ENCODE data around the gene PGA4. TPM values are rescaled to one million over a fixed set of nuclear protein-coding genes. Genes with fewer than 3 reads are reported as not detected.

The PGA4 gene
- total RNA-seq, 1 experiment from 2014 or later = not detected

DNA sequence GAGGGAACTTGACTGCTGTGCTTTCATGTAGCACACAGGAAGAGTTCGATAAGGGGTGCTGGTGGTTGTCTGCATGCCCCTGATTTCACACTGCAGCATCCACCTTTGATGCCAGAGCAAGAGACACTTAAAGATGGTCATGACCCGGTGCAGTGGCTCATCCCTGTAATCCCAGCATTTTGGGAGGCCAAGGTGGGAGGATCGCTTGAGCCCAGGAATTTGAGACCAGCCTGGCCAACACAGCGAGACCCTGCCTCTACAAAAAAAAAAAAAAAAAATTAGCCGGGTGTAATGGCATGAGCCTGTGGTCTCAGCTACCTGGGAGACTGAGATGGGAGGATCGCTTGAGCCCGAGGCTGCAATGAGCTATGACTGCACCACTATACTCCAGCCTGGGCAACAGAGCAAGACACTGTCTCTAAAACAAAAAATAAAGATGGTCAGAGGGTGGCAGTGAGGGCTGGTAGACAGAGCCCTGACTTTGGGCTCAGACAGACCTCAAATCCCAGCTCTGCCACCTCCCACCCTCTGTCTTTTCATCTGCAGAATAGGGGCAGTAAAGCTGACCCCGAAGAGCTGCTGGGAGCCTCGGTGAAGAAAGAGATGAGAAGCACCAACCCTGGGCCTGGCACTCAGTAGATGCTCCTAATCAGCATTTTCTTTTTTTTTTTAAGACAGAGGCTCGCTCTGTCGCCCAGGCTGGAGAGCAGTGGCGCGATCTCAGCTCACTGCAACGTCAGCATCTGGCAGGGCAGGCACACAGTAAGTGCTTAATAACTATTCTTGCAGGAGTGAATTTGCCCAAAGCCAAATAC is 55.2 kb downstream of the PGA4 start:
- TF ChIP-seq, protein P1, sequence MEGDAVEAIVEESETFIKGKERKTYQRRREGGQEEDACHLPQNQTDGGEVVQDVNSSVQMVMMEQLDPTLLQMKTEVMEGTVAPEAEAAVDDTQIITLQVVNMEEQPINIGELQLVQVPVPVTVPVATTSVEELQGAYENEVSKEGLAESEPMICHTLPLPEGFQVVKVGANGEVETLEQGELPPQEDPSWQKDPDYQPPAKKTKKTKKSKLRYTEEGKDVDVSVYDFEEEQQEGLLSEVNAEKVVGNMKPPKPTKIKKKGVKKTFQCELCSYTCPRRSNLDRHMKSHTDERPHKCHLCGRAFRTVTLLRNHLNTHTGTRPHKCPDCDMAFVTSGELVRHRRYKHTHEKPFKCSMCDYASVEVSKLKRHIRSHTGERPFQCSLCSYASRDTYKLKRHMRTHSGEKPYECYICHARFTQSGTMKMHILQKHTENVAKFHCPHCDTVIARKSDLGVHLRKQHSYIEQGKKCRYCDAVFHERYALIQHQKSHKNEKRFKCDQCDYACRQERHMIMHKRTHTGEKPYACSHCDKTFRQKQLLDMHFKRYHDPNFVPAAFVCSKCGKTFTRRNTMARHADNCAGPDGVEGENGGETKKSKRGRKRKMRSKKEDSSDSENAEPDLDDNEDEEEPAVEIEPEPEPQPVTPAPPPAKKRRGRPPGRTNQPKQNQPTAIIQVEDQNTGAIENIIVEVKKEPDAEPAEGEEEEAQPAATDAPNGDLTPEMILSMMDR (IDR thresholded peaks at IDR 0.05; ENCODE audit: unreplicated experiment) = no peak
- POLR2A ChIA-PET = interaction anchor here (0.6 kb wide), 1 partner anchor 14 kb away, joined by 3 read pairs; no protein-coding TSS in a partner anchor
- DNase-seq (ENCODE audit: unreplicated experiment) = no peak
- Mint-ChIP-seq H3K4me1 (ENCODE audit: insufficient read depth, unreplicated experiment) (peaks cover 12% of the 10 kb centered on the region), H3K9me3 (ENCODE audit: unreplicated experiment) (peaks cover 7% of the 10 kb centered on the region), H3K27ac (ENCODE audit: low read depth, unreplicated experiment) (no peak overlapping the region), H3K4me3 (ENCODE audit: unreplicated experiment) (no peak overlapping the region), H3K36me3 (ENCODE audit: insufficient read depth, unreplicated experiment) (peaks cover 5% of the 10 kb centered on the region), H3K27me3 (ENCODE audit: insufficient read depth, unreplicated experiment) (peaks cover under 1% of the 10 kb centered on the region)
- intact Hi-C loops (cut with micrococcal nuclease) = no loop called here
- no TSS peak for BruUV-seq (replicated peaks)
- CTCF ChIA-PET = interaction anchor here (0.6 to 1.8 kb wide), 4 partner anchors 18 to 386 kb away, joined by 3 to 8 read pairs (median 3); no protein-coding TSS in a partner anchor

DNA sequence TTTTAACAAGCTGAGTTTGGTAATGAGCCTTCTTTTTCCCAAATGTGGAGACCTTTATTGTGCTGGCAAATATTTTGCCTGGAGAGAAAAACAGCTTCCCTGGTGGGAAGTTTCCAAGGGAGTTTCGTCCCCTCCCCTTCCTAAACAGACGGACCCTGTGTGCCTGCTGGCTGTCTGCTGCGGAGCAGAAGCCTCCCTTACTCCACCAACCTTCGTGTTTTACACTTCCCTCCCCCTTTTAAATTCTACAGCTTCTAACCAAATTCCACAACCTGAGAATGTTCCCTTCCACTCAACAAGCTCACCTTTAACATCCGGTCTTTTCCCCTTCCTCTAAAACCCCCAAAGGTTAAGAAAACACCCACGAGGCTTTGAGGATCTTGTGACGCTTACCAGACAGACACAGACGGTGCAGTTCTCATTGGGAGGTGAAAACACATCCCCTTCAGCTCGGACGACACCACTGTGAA is 55.9 kb downstream of the PGA4 start:
- Mint-ChIP-seq H3K27ac (ENCODE audit: low read depth, unreplicated experiment) (no peak overlapping the region), H3K4me1 (ENCODE audit: insufficient read depth, unreplicated experiment) (peaks cover 12% of the 10 kb centered on the region), H3K27me3 (ENCODE audit: insufficient read depth, unreplicated experiment) (peaks cover 7% of the 10 kb centered on the region), H3K9me3 (ENCODE audit: unreplicated experiment) (peaks cover 7% of the 10 kb centered on the region), H3K4me3 (ENCODE audit: unreplicated experiment) (no peak overlapping the region), H3K36me3 (ENCODE audit: insufficient read depth, unreplicated experiment) (peaks cover 5% of the 10 kb centered on the region)
- TF ChIP-seq, protein P1 (IDR thresholded peaks at IDR 0.05; ENCODE audit: unreplicated experiment) = no peak
- no peak for DNase-seq (ENCODE audit: unreplicated experiment)
- BruUV-seq (replicated peaks) = no TSS peak
- intact Hi-C loops (cut with micrococcal nuclease) = no loop called here
- POLR2A ChIA-PET = no interaction called here
- CTCF ChIA-PET = interaction anchor here (0.7 to 1.8 kb wide), 4 partner anchors 19 to 48 kb away, joined by 3 to 8 read pairs (median 3); no protein-coding TSS in a partner anchor

DNA sequence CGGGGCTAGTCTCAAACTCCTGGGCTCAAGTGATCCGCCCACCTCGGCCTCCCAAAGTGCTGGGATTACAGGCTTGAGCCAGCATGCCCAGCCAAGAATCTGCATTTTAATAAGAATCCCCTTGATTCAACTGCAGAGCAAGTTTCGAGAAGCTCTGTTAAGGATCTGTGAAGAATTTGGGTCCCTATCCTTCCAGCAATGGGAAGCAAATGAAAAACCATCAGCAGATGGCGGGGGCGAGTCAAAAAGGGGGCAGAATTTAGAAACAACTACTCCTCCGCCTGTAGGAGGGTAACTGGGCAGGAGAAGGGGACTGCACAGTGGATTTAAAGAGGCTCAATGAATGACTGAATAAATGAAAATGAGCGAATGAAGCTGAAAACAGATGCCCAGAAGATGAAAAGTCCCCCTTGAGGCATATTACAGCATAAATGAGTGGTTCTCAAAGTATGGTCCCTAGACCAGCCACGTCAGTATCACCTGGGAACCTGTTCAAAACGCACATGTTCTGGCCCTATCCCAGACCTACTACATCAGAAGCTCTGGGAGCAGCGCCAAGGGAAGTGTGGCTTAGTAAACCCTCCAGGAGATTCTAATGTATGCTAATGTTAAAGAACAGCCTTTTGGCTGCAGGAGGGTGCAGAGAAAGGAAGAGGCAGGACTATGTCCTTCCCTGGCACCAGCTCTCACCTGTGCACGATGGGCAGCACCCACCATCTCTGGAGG is 58.0 kb downstream of the PGA4 start:
- intact Hi-C loops (cut with micrococcal nuclease) = loop anchor here (1.0 kb wide), 1 partner anchor 26 kb away; no protein-coding TSS in a partner anchor
- TF ChIP-seq, protein P1 (IDR thresholded peaks at IDR 0.05; ENCODE audit: unreplicated experiment) = peak; percentile 21

More for the DNA sequence above, 58.0 kb downstream of the PGA4 start:
- Mint-ChIP-seq H3K27me3 (ENCODE audit: insufficient read depth, unreplicated experiment) (peaks cover 17% of the 10 kb centered on the region), H3K4me1 (ENCODE audit: insufficient read depth, unreplicated experiment) (peaks cover 12% of the 10 kb centered on the region), H3K27ac (ENCODE audit: low read depth, unreplicated experiment) (no peak overlapping the region), H3K9me3 (ENCODE audit: unreplicated experiment) (peaks cover 7% of the 10 kb centered on the region), H3K36me3 (ENCODE audit: insufficient read depth, unreplicated experiment) (peaks cover 12% of the 10 kb centered on the region), H3K4me3 (ENCODE audit: unreplicated experiment) (no peak overlapping the region)
- POLR2A ChIA-PET = interaction anchor here (0.7 to 1.9 kb wide), 7 partner anchors 9 to 113 kb away, joined by 3 to 13 read pairs (median 3); partner anchors contain the start of gene TMEM216
- CTCF ChIA-PET = interaction anchor here (0.6 to 2.3 kb wide), 6 partner anchors 13 to 396 kb away, joined by 3 to 9 read pairs (median 3); no protein-coding TSS in a partner anchor
- DNase-seq (ENCODE audit: unreplicated experiment) = peak; percentile 98
- no TSS peak for BruUV-seq (replicated peaks)
